Stimulated activated naive CD8-positive, alpha-beta T cell treated with anti-CD3 and anti-CD28 coated beads, Interleukin-15, Interleukin-2, amounts not matched to agents 100 ng/mL and 50 ng/mL, for 24 hours (primary cell): Measurements from ENCODE around the gene PLXNA2.

Source experiments
- H3K27ac Mint-ChIP-seq: one replicate; pipeline ENCODE4 v1.8.0; 2021; ENCODE audit warnings: mild to moderate bottlenecking, mixed read lengths
- H3K27me3 Mint-ChIP-seq: one replicate; pipeline ENCODE4 v1.8.0; 2021; ENCODE audit warnings: mixed read lengths
- H3K36me3 Mint-ChIP-seq: one replicate; pipeline ENCODE4 v1.8.0; 2021; ENCODE audit warnings: low read depth, mixed read lengths
- H3K4me1 Mint-ChIP-seq: one replicate; pipeline ENCODE4 v1.8.0; 2021; ENCODE audit warnings: low read depth, mixed read lengths
- H3K4me3 Mint-ChIP-seq: one replicate; pipeline ENCODE4 v1.8.0; 2021; ENCODE audit warnings: mild to moderate bottlenecking, mixed read lengths
- H3K9me3 Mint-ChIP-seq: one replicate; pipeline ENCODE4 v1.8.0; 2021; ENCODE audit warnings: mixed read lengths

PLXNA2 gene

GRCh38 chr1:208036106-208036808 is 207.9 kb downstream of the PLXNA2 start:
- Mint-ChIP-seq H3K4me3 (no peak overlapping the region), H3K27ac (no peak overlapping the region), H3K36me3 (no peaks in the 10 kb centered on the region), H3K4me1 (no peaks in the 10 kb centered on the region), H3K9me3 (no peaks in the 10 kb centered on the region), H3K27me3 (no peaks in the 10 kb centered on the region)

DNA sequence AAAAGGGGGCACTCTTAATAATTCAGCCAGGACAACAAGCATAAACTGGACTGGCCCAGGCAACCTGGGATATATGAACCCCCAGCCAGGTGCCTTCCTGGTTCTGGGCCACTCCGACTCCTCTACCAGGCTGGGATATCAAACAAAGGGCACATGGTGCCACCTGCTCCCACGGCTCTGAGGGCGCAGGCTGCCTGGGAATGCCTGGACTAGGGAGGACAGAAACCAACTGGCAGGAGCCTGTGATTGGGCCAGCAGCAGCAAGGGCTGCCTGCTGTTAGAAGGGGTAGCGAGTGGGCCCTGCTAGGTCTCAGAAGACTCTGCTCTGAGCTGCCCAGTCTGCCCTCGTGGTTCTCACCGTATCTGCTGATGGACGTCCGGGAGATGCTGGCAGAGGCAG is 210.0 kb downstream of the PLXNA2 start:
- H3K9me3 Mint-ChIP-seq, result no peaks in the 10 kb centered on the region
- H3K36me3 Mint-ChIP-seq, result no peaks in the 10 kb centered on the region
- no peaks in the 10 kb centered on the region for H3K27me3 Mint-ChIP-seq
- H3K27ac Mint-ChIP-seq, result no peak overlapping the region
- H3K4me3 Mint-ChIP-seq, result no peak overlapping the region
- H3K4me1 Mint-ChIP-seq, result no peaks in the 10 kb centered on the region

DNA sequence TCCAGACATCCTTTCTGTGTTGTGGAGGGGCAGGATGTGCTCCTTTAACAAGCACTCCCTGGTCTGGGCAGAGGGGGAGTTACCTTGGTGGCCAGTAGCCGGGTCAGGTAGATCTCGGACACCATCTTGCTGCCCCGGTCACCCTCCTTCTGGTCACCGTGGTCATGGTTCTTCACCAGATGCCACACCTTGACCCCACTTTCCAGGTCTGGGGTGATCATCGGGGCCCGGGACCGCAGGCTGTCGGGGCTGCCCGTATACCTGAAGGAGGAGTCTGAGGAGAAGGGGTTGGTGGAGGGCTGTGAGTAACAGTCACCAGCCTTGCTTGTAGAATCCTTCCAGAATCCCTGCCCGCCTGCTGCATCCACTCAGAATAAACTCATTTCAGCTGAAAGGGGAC is 210.9 kb downstream of the PLXNA2 start:
- no peak overlapping the region for H3K27ac Mint-ChIP-seq
- no peak overlapping the region for H3K4me3 Mint-ChIP-seq
- H3K27me3 Mint-ChIP-seq, result no peaks in the 10 kb centered on the region
- no peaks in the 10 kb centered on the region for H3K9me3 Mint-ChIP-seq
- H3K36me3 Mint-ChIP-seq, result no peaks in the 10 kb centered on the region
- no peaks in the 10 kb centered on the region for H3K4me1 Mint-ChIP-seq

DNA sequence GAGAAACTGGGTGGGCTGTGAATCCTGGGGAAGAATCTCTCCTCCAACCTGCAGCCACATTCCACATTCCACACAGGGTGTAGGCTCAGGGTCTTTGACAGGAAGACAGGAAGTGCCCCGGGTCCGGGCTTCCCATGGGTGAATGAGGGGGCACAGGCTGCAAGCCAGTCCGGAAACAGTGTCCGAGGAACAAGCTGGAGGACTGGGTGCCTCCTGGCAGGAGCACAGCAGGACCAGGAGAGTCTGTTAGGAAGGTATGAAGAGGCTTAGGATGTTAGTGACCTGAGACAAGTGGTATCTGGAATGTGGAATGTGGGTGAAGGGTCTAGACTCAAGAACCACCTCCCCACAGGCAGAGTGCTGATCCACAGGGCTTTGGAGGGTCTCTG is 212.3 kb downstream of the PLXNA2 start:
- Mint-ChIP-seq H3K4me1 (no peaks in the 10 kb centered on the region), H3K27ac (no peak overlapping the region), H3K9me3 (no peaks in the 10 kb centered on the region), H3K36me3 (no peaks in the 10 kb centered on the region), H3K27me3 (no peaks in the 10 kb centered on the region), H3K4me3 (no peak overlapping the region)

- Mint-ChIP-seq H3K36me3 (no peaks in the 10 kb centered on the region), H3K4me1 (no peaks in the 10 kb centered on the region), H3K9me3 (no peaks in the 10 kb centered on the region), H3K27ac (no peak overlapping the region), H3K4me3 (no peak overlapping the region), H3K27me3 (no peaks in the 10 kb centered on the region)
These were observed 212.8 kb downstream of the PLXNA2 start for GRCh38 chr1:208031316-208031931.

GRCh38 chr1:208030288-208031091 is 213.7 kb downstream of the PLXNA2 start:
- no peak overlapping the region for H3K4me3 Mint-ChIP-seq

DNA sequence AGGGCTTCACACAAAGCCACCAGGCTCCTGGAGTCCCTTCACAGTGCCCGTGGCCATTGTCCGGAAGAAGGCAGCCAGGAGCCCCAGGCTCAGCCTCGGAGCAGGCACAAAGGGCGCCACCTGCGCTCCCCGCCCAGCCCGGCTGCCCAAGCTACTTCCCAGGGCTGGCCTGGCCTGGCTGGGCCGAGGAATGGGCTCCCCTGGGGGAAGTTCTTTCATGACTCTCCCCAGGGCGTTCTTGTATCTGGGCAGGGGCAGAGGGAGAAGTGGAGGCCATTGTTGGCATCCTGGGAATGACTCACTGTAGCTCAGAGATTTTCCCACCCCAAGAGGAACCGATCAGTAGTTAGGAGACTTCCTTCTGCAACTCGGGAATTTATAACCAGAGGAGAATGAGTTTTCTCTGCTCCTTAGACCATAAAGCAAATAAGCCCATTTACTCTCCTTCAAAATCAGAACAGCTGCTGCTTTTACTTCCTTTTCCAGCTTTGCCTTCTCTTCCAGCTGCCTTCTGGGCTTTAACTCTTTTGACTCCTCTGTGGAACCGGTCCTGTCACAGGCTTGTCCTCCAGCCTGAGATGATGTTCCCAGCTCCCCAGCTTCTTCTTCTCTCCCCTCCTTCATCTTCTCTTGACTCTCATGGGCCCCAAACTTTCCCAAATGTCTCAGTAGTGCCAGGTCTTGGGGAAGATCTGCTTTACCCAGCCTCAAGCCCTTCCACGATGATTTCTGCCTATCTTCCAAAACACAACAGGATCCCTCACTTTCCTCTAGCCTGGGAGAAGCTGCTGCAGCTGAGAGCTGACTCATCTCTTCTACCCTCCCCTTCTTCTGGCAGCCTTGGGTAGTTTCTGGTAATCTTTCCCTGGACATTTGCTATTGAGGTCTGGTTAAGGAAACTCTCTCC is 214.6 kb downstream of the PLXNA2 start:
- Mint-ChIP-seq H3K4me1 (no peaks in the 10 kb centered on the region), H3K9me3 (no peaks in the 10 kb centered on the region), H3K36me3 (no peaks in the 10 kb centered on the region), H3K27ac (no peak overlapping the region), H3K27me3 (no peaks in the 10 kb centered on the region), H3K4me3 (no peak overlapping the region)

More at GRCh38 chr1:208030288-208031091, 213.7 kb downstream of the PLXNA2 start:
- Mint-ChIP-seq H3K36me3 (no peaks in the 10 kb centered on the region), H3K27ac (no peak overlapping the region), H3K9me3 (no peaks in the 10 kb centered on the region), H3K4me1 (no peaks in the 10 kb centered on the region), H3K27me3 (no peaks in the 10 kb centered on the region)

DNA sequence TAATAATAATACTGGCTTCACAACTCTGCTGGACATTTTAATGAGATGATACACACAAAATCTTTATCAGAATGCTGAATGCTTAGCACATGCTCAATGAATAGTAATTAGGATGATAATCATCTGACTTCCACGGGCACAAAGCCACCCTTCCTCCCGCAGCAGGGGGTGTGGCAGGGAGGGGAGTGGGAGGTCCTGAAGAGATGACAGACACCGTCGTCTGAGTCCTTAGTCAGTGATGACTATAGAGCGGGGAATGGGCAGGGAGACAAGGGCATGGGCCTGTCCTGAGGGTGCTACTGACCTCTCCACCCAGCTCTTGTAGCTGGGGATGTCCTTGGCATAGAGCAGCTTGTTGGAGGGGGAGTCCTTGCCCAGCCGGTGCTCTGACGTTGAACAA is 215.7 kb downstream of the PLXNA2 start:
- Mint-ChIP-seq H3K4me3 (no peak overlapping the region), H3K4me1 (no peaks in the 10 kb centered on the region), H3K27me3 (no peaks in the 10 kb centered on the region), H3K9me3 (no peaks in the 10 kb centered on the region), H3K27ac (no peak overlapping the region), H3K36me3 (no peaks in the 10 kb centered on the region)

- Mint-ChIP-seq H3K27ac (no peak overlapping the region), H3K4me1 (no peaks in the 10 kb centered on the region), H3K27me3 (no peaks in the 10 kb centered on the region), H3K36me3 (no peaks in the 10 kb centered on the region), H3K4me3 (no peak overlapping the region), H3K9me3 (no peaks in the 10 kb centered on the region)
These were observed 216.3 kb downstream of the PLXNA2 start for GRCh38 chr1:208027861-208028260.

GRCh38 chr1:208026880-208027438 is 217.2 kb downstream of the PLXNA2 start:
- Mint-ChIP-seq H3K27ac (no peak overlapping the region), H3K4me1 (no peaks in the 10 kb centered on the region), H3K4me3 (no peak overlapping the region), H3K27me3 (no peaks in the 10 kb centered on the region), H3K9me3 (no peaks in the 10 kb centered on the region), H3K36me3 (no peaks in the 10 kb centered on the region)

GRCh38 chr1:208025031-208025430 is 219.2 kb downstream of the PLXNA2 start:
- H3K27ac Mint-ChIP-seq, result no peak overlapping the region
- no peaks in the 10 kb centered on the region for H3K36me3 Mint-ChIP-seq
- H3K9me3 Mint-ChIP-seq, result no peaks in the 10 kb centered on the region

GRCh38 chr1:208024406-208024805 is 219.8 kb downstream of the PLXNA2 start:
- Mint-ChIP-seq H3K27ac (no peak overlapping the region), H3K4me1 (no peaks in the 10 kb centered on the region), H3K4me3 (no peak overlapping the region), H3K27me3 (peaks cover 3% of the 10 kb centered on the region), H3K36me3 (no peaks in the 10 kb centered on the region), H3K9me3 (no peaks in the 10 kb centered on the region)

More at GRCh38 chr1:208025031-208025430, 219.2 kb downstream of the PLXNA2 start:
- Mint-ChIP-seq H3K4me3 (no peak overlapping the region), H3K4me1 (no peaks in the 10 kb centered on the region), H3K27me3 (no peaks in the 10 kb centered on the region)

DNA sequence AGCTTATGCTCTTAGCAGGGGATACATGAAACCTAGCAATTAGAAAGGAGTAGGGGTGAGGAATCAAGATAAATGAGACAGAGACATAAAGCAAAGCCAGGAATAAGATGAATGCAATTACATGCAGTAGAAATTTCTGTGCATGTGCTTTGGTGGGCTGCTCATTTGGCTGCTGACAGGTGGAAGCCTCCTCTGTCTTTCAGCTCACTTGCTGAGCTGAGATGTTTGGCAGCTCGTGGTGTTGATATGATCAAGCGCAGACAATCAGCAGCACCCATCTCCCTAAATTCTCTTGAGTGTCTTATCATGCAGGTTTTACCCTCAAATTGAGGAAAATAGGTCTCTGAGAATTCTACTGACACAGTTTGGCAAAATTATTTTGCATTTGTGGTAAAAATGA is 224.9 kb downstream of the PLXNA2 start:
- H3K27me3 Mint-ChIP-seq, result peaks cover 3% of the 10 kb centered on the region
- no peak overlapping the region for H3K27ac Mint-ChIP-seq
- H3K9me3 Mint-ChIP-seq, result no peaks in the 10 kb centered on the region
- no peak overlapping the region for H3K4me3 Mint-ChIP-seq
- no peaks in the 10 kb centered on the region for H3K36me3 Mint-ChIP-seq
- H3K4me1 Mint-ChIP-seq, result no peaks in the 10 kb centered on the region

DNA sequence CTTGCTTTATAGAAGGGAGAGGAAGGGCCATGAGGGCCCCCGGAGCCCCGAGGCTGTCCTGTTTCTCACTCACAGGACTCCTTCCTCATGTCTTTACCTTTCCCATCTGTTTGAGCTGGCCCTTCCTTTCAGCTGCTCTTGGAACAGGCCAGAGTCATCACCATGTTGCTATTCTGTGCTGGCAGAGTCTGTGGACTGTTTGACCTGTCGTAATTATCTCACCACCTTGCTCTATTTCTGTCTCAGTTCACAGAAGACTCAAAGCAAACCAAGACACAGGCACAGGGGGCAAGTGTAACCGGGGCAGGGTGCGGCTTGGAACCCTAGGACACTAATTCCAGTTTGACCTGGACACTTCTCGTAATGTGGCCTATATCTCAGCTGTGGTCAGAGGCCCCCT is 228.9 kb downstream of the PLXNA2 start:
- H3K4me3 Mint-ChIP-seq, result no peak overlapping the region
- H3K36me3 Mint-ChIP-seq, result no peaks in the 10 kb centered on the region
- peaks cover 3% of the 10 kb centered on the region for H3K27me3 Mint-ChIP-seq
- H3K4me1 Mint-ChIP-seq, result no peaks in the 10 kb centered on the region
- no peak overlapping the region for H3K27ac Mint-ChIP-seq
- H3K9me3 Mint-ChIP-seq, result no peaks in the 10 kb centered on the region
